HEK293 (cell line): ENCODE results near the gene VAMP5.
A peak's percentile ranks its signal among the peaks of the same experiment; 100 is the strongest.

Experiments used
- CTCF ChIA-PET: fragments of 350-600 bp; formaldehyde crosslinking; extraction: SDS; loops from one replicate; lab custom pipeline; 2021; ENCODE audit warnings: antibody characterized with exemption; lab: Yijun Ruan, JAX
- POLR2A ChIA-PET: fragments of 300-600 bp; formaldehyde crosslinking; extraction: SDS; loops from one replicate; lab custom pipeline; 2020; ENCODE audit warnings: antibody characterized with exemption, inconsistent platforms; lab: Yijun Ruan, JAX
- H3K27ac ChIP-seq: fragments of 200-500 bp; sonication (Bioruptor generic); 2 replicates; pipeline ENCODE4 v1.5.1; 2014; ENCODE audit warnings: low read depth, low read length, control low read depth, inconsistent platforms; ENCODE audit errors: extremely low read depth
- H3K36me3 ChIP-seq, 2 experiments: fragments of 200-500 bp in 1 of 2; sonication (Bioruptor generic) in 1 of 2; 1 replicate in 1 of 2; 2 replicates in 1 of 2; pipeline ENCODE4 v1.5.1; 2014 to 2017; ENCODE audit warnings: inconsistent platforms in 2 of 2, low read length in 2 of 2; ENCODE audit not compliant: control insufficient read depth in 2 of 2, insufficient read depth in 1 of 2
- H3K4me1 ChIP-seq: fragments of 200-500 bp; sonication (Bioruptor generic); 2 replicates; pipeline ENCODE4 v1.5.1; 2014; ENCODE audit warnings: mild to moderate bottlenecking, low read length, inconsistent platforms; ENCODE audit not compliant: control insufficient read depth, insufficient read depth
- H3K4me3 ChIP-seq: 2 replicates; pipeline ENCODE4 v1.5.1; 2011; ENCODE audit warnings: low read depth, mild to moderate bottlenecking, control low read depth, low read length, moderate library complexity
- H3K9me3 ChIP-seq: fragments of 200-500 bp; sonication (Bioruptor generic); 2 replicates; pipeline ENCODE4 v1.5.1; 2014; ENCODE audit warnings: low read depth, low read length, inconsistent platforms; ENCODE audit not compliant: control insufficient read depth, insufficient read depth
- BCL6B ChIP-seq: fragments of 450-650 bp; formaldehyde crosslinking; IDR thresholded peaks from 2 replicates; pipeline ENCODE4 v1.5.1; 2017; ENCODE audit warnings: missing biosample characterization, missing genetic modification characterization
- GLIS1 ChIP-seq: fragments of 450-650 bp; formaldehyde crosslinking; IDR thresholded peaks from 2 replicates; pipeline ENCODE4 v1.5.1; 2016; ENCODE audit warnings: missing biosample characterization, missing genetic modification characterization
- GLIS2 ChIP-seq: fragments of 450-650 bp; formaldehyde crosslinking; IDR thresholded peaks from 2 replicates; pipeline ENCODE4 v1.5.1; 2016; ENCODE audit warnings: missing biosample characterization, missing genetic modification characterization
- KLF8 ChIP-seq: fragments of 450-650 bp; formaldehyde crosslinking; IDR thresholded peaks from 2 replicates; pipeline ENCODE4 v1.5.1; 2016; ENCODE audit warnings: missing biosample characterization, missing genetic modification characterization
- KLF9 ChIP-seq: fragments of 450-650 bp; formaldehyde crosslinking; IDR thresholded peaks from 2 replicates; pipeline ENCODE4 v1.5.1; 2016; ENCODE audit warnings: missing biosample characterization, missing genetic modification characterization, low read depth
- PATZ1 ChIP-seq: fragments of 450-650 bp; formaldehyde crosslinking; IDR thresholded peaks from 2 replicates; pipeline ENCODE4 v1.5.1; 2016; ENCODE audit warnings: missing biosample characterization, missing genetic modification characterization
- SP2 ChIP-seq: fragments of 450-650 bp; formaldehyde crosslinking; IDR thresholded peaks from 2 replicates; pipeline ENCODE4 v1.5.1; 2016; ENCODE audit warnings: missing biosample characterization, missing genetic modification characterization
- SP3 ChIP-seq: fragments of 450-650 bp; formaldehyde crosslinking; IDR thresholded peaks from 2 replicates; pipeline ENCODE4 v1.5.1; 2016; ENCODE audit warnings: missing biosample characterization, missing genetic modification characterization
- SP7 ChIP-seq: fragments of 450-650 bp; formaldehyde crosslinking; IDR thresholded peaks from 2 replicates; pipeline ENCODE4 v1.5.1; 2016; ENCODE audit warnings: missing biosample characterization, missing genetic modification characterization
- ZBTB17 ChIP-seq: fragments of 450-650 bp; formaldehyde crosslinking; IDR thresholded peaks from 2 replicates; pipeline ENCODE4 v1.5.1; 2016; ENCODE audit warnings: missing biosample characterization, missing genetic modification characterization
- ZFHX2 ChIP-seq: fragments of 450-650 bp; formaldehyde crosslinking; conservative IDR thresholded peaks from 2 replicates; pipeline ENCODE4 v1.5.1; 2016; ENCODE audit warnings: missing biosample characterization, missing genetic modification characterization
- ZIC2 ChIP-seq: fragments of 450-650 bp; formaldehyde crosslinking; IDR thresholded peaks from 2 replicates; pipeline ENCODE4 v1.5.1; 2016; ENCODE audit warnings: missing biosample characterization, missing genetic modification characterization
- ZNF202 ChIP-seq: fragments of 450-650 bp; formaldehyde crosslinking; IDR thresholded peaks from 2 replicates; pipeline ENCODE4 v1.5.1; 2016; ENCODE audit warnings: missing biosample characterization, missing genetic modification characterization, borderline replicate concordance
- ZNF335 ChIP-seq: fragments of 450-650 bp; formaldehyde crosslinking; conservative IDR thresholded peaks from 2 replicates; pipeline ENCODE4 v1.5.1; 2016; ENCODE audit warnings: missing biosample characterization, missing genetic modification characterization
- ZNF341 ChIP-seq: fragments of 450-650 bp; formaldehyde crosslinking; IDR thresholded peaks from 2 replicates; pipeline ENCODE4; 2016; ENCODE audit warnings: low read depth, missing biosample characterization, missing genetic modification characterization
- ZNF544 ChIP-seq: fragments of 450-650 bp; formaldehyde crosslinking; IDR thresholded peaks from 2 replicates; pipeline ENCODE4 v1.5.0; 2017; ENCODE audit warnings: missing biosample characterization, missing genetic modification characterization
- ZNF600 ChIP-seq: fragments of 450-650 bp; formaldehyde crosslinking; IDR thresholded peaks from 2 replicates; pipeline ENCODE4 v1.5.1; 2016; ENCODE audit warnings: missing biosample characterization, missing genetic modification characterization
- ZNF776 ChIP-seq: fragments of 450-650 bp; formaldehyde crosslinking; IDR thresholded peaks from 2 replicates; pipeline ENCODE4 v1.5.0; 2017; ENCODE audit warnings: missing biosample characterization, missing genetic modification characterization, borderline replicate concordance
- TF ChIP-seq, protein P1 (sequence below): fragments of 450-650 bp; formaldehyde crosslinking; IDR thresholded peaks from 2 replicates; pipeline ENCODE4 v1.5.1; 2016; ENCODE audit warnings: missing biosample characterization, missing genetic modification characterization, borderline replicate concordance

VAMP5 gene

DNA sequence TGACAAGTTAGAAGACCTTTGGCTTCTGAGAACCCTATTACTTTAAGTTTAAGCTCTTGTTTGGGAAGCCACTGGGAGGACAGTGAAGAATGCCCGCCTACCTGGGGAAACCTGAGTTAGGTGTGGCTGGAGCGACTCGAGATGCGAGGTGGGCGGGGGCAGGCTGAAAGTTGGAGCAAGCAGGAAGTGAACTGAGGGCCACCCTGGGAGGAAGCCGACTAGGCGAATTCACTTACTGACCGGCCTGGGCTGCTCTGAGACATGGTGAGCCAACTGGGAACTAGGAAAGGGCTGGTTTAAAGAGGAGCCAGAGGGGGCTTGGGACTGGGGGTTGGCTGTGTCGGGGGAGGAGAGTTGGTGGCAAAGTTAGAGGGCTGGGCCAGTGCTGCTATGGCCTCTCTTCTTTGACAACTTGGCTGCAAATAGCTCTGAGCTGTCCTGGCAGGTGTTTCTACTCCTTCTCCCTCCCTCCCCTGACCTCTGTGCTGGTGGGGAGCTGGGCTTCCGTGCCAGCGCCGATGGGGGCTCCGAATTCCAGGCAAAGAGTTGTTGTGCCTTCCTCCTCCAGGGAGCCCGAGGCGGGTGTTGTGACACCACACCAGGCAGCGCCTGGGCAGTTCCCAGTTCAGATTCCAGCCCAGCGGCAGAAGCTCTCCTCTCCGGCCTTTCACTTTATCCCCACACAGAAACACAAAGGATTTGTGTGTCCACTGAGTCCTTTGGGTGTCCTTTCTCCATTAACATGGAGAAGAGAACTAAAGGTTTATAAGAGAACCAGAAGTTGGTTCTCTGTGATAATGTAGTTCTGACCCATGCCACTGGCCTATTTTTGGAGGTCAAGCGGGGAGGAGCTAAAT lies 6.6 kb upstream of the VAMP5 start, which contains the start of gene VAMP8:
TSS of gene VAMP8 (plus strand) at position 201 of the 857 bp plus-strand sequence. CDS start at position 262, 61 bp downstream.
- H3K4me3 ChIP-seq = peak within 1 kb of the TSS; percentile 55
- POLR2A ChIA-PET = interaction anchor here (0.6 to 3.8 kb wide), 16 partner anchors 8 to 223 kb away, joined by 3 to 38 read pairs (median 6); partner anchors contain the start of genes C2orf68, ELMOD3, GGCX and RETSAT
- TF ChIP-seq ZNF335 (tag by site-specific recombination) (peak; percentile 59), KLF8 (tag by site-specific recombination) (peak; percentile 14; the same call in 1 of the 2 replicates), PATZ1 (tag by site-specific recombination) (peak; percentile 42), SP3 (peak; percentile 50; the same call in 1 of the 2 replicates), GLIS1 (tag by site-specific recombination) (peak; percentile 15; the same call in 1 of the 2 replicates), ZNF544 (no peak), GLIS2 (tag by site-specific recombination) (peak; percentile 43; the same call in 1 of the 2 replicates), SP2 (peak; percentile 71), ZNF341 (peak; percentile 53), ZFHX2 (peak; percentile 47), ZBTB17 (tag by site-specific recombination) (peak; percentile 25; the same call in 1 of the 2 replicates), ZNF776 (tag by site-specific recombination) (no peak), ZNF202 (no peak), BCL6B (no peak), ZIC2 (tag by site-specific recombination) (peak; percentile 36), SP7 (tag by site-specific recombination) (0 out of 2 replicates have a peak, but pooled peaks have one; percentile 15), KLF9 (tag by site-specific recombination) (peak; percentile 28; the same call in 1 of the 2 replicates), ZNF600 (tag by site-specific recombination) (peak; percentile 65)
- TF ChIP-seq, protein P1, sequence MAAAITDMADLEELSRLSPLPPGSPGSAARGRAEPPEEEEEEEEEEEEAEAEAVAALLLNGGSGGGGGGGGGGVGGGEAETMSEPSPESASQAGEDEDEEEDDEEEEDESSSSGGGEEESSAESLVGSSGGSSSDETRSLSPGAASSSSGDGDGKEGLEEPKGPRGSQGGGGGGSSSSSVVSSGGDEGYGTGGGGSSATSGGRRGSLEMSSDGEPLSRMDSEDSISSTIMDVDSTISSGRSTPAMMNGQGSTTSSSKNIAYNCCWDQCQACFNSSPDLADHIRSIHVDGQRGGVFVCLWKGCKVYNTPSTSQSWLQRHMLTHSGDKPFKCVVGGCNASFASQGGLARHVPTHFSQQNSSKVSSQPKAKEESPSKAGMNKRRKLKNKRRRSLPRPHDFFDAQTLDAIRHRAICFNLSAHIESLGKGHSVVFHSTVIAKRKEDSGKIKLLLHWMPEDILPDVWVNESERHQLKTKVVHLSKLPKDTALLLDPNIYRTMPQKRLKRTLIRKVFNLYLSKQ = no peak
- CTCF ChIA-PET = interaction anchor here (0.6 to 1.3 kb wide), 5 partner anchors 14 to 159 kb away, joined by 3 to 4 read pairs (median 3); partner anchors contain the start of genes RNF181 and SH2D6
- H3K9me3 ChIP-seq = no peaks in the 10 kb centered on the region
- peaks cover 14% of the 10 kb centered on the region for H3K4me1 ChIP-seq
- peak within 1 kb of the TSS; percentile 56 for H3K27ac ChIP-seq
- peaks cover 0 to 13% of the 10 kb centered on the region in 2 experiments; a peak in 2 of 3 replicates for H3K36me3 ChIP-seq
